ENCODE measurements around the gene HINT3. TPM values are rescaled to one million over a fixed set of nuclear protein-coding genes. Genes with fewer than 3 reads are reported as not detected.

HINT3 gene
- total and polyA plus RNA-seq, 2 of the 13 experiments (the other 11 are each of a cell fraction or from before 2014, with no cell fraction given), result 3.1 to 22.8 TPM

DNA sequence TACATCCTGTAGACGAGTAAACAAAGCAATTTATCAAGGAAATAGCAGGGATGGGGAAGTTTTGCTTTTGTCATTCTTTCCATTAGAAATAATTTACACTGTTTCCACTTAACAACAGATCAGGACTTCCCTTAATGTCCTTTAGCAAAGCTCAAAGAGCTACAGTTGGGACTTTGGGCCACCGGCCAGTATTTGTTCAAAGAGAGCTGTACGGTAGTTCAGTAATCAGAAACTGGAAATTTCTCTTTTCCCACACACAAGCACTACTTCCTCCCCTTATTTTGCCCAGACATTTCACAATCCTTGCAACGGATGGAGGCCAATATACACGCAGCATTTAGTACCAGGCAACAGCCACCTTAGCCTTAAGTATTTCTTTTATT is 12.1 kb upstream of the HINT3 start (continued):
- TF ChIP-seq, protein P1, sequence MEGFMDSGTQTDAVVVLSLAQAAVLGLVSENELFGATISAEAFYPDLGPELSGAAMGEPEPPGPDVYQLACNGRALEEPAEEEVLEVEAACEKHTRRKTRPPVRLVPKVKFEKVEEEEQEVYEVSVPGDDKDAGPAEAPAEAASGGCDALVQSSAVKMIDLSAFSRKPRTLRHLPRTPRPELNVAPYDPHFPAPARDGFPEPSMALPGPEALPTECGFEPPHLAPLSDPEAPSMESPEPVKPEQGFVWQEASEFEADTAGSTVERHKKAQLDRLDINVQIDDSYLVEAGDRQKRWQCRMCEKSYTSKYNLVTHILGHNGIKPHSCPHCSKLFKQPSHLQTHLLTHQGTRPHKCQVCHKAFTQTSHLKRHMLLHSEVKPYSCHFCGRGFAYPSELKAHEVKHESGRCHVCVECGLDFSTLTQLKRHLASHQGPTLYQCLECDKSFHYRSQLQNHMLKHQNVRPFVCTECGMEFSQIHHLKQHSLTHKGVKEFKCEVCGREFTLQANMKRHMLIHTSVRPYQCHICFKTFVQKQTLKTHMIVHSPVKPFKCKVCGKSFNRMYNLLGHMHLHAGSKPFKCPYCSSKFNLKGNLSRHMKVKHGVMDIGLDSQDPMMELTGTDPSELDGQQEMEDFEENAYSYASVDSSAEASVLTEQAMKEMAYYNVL (CRISPR knock-in tag; IDR thresholded peaks at IDR 0.05; ENCODE audit: borderline replicate concordance), result peak; percentile 96; the same call in 1 of the 2 replicates
- TF ChIP-seq ISL2 (CRISPR knock-in tag; IDR thresholded peaks at IDR 0.05) (peak; percentile 82), SOX13 (IDR thresholded peaks at IDR 0.05) (peak; percentile 59; the same call in 1 of the 2 replicates), SOX13 (CRISPR knock-in tag; conservative IDR thresholded peaks at IDR 0.05 in 1 of 2, IDR thresholded peaks at IDR 0.05 in 1 of 2) (peak in 1 of 2 experiments; percentile 88; a peak in 2 of 4 replicates), ZNF850 (CRISPR knock-in tag; conservative IDR thresholded peaks at IDR 0.05) (no peak), ZNF282 (IDR thresholded peaks at IDR 0.05; ENCODE audit: partially characterized antibody) (no peak), LCORL (IDR thresholded peaks at IDR 0.05) (no peak), LCORL (CRISPR knock-in tag; IDR thresholded peaks at IDR 0.05) (peak; percentile 89), HNRNPL (IDR thresholded peaks at IDR 0.05; ENCODE audit: low read depth, low read length) (no peak), HIVEP1 (CRISPR knock-in tag; IDR thresholded peaks at IDR 0.05) (no peak), KDM6A (CRISPR knock-in tag; IDR thresholded peaks at IDR 0.05; ENCODE audit: low read depth) (peak; percentile 93), SATB2 (CRISPR knock-in tag; IDR thresholded peaks at IDR 0.05) (no peak), ZNF510 (CRISPR knock-in tag; IDR thresholded peaks at IDR 0.05; ENCODE audit: low read depth) (no peak), ARHGAP35 (CRISPR knock-in tag; IDR thresholded peaks at IDR 0.05; ENCODE audit: borderline replicate concordance) (no peak), ZNF382 (CRISPR knock-in tag; IDR thresholded peaks at IDR 0.05; ENCODE audit: borderline replicate concordance) (no peak), HHEX (CRISPR knock-in tag; IDR thresholded peaks at IDR 0.05) (peak; percentile 37), SMAD9 (CRISPR knock-in tag; IDR thresholded peaks at IDR 0.05) (no peak)
- TF ChIP-seq, protein P2, sequence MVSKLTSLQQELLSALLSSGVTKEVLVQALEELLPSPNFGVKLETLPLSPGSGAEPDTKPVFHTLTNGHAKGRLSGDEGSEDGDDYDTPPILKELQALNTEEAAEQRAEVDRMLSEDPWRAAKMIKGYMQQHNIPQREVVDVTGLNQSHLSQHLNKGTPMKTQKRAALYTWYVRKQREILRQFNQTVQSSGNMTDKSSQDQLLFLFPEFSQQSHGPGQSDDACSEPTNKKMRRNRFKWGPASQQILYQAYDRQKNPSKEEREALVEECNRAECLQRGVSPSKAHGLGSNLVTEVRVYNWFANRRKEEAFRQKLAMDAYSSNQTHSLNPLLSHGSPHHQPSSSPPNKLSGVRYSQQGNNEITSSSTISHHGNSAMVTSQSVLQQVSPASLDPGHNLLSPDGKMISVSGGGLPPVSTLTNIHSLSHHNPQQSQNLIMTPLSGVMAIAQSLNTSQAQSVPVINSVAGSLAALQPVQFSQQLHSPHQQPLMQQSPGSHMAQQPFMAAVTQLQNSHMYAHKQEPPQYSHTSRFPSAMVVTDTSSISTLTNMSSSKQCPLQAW (CRISPR knock-in tag; IDR thresholded peaks at IDR 0.05), result peak; percentile 62; the same call in 1 of the 2 replicates
- TF ChIP-seq, protein P3, sequence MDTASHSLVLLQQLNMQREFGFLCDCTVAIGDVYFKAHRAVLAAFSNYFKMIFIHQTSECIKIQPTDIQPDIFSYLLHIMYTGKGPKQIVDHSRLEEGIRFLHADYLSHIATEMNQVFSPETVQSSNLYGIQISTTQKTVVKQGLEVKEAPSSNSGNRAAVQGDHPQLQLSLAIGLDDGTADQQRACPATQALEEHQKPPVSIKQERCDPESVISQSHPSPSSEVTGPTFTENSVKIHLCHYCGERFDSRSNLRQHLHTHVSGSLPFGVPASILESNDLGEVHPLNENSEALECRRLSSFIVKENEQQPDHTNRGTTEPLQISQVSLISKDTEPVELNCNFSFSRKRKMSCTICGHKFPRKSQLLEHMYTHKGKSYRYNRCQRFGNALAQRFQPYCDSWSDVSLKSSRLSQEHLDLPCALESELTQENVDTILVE (CRISPR knock-in tag; IDR thresholded peaks at IDR 0.05), result 0 out of 2 replicates have a peak, but pooled peaks have one; percentile 46
- TF ChIP-seq, protein P4, sequence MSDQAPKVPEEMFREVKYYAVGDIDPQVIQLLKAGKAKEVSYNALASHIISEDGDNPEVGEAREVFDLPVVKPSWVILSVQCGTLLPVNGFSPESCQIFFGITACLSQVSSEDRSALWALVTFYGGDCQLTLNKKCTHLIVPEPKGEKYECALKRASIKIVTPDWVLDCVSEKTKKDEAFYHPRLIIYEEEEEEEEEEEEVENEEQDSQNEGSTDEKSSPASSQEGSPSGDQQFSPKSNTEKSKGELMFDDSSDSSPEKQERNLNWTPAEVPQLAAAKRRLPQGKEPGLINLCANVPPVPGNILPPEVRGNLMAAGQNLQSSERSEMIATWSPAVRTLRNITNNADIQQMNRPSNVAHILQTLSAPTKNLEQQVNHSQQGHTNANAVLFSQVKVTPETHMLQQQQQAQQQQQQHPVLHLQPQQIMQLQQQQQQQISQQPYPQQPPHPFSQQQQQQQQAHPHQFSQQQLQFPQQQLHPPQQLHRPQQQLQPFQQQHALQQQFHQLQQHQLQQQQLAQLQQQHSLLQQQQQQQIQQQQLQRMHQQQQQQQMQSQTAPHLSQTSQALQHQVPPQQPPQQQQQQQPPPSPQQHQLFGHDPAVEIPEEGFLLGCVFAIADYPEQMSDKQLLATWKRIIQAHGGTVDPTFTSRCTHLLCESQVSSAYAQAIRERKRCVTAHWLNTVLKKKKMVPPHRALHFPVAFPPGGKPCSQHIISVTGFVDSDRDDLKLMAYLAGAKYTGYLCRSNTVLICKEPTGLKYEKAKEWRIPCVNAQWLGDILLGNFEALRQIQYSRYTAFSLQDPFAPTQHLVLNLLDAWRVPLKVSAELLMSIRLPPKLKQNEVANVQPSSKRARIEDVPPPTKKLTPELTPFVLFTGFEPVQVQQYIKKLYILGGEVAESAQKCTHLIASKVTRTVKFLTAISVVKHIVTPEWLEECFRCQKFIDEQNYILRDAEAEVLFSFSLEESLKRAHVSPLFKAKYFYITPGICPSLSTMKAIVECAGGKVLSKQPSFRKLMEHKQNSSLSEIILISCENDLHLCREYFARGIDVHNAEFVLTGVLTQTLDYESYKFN (CRISPR knock-in tag; conservative IDR thresholded peaks at IDR 0.05), result peak; percentile 98
- TF ChIP-seq, protein P5, sequence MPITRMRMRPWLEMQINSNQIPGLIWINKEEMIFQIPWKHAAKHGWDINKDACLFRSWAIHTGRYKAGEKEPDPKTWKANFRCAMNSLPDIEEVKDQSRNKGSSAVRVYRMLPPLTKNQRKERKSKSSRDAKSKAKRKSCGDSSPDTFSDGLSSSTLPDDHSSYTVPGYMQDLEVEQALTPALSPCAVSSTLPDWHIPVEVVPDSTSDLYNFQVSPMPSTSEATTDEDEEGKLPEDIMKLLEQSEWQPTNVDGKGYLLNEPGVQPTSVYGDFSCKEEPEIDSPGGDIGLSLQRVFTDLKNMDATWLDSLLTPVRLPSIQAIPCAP (CRISPR knock-in tag; IDR thresholded peaks at IDR 0.05; ENCODE audit: low read depth), result no peak
